DOHH2 (cell line): ENCODE measurements around the gene DGKB.

Experiments
- EZH2phosphoT487 ChIP-seq: fragments of 200-600 bp; sonication (generic); IDR thresholded peaks from 2 replicates; pipeline ENCODE4 v1.6.1; 2017; ENCODE audit warnings: borderline replicate concordance, mild to moderate bottlenecking, antibody characterized with exemption, low read length, moderate library complexity, mixed read lengths
- TF ChIP-seq, protein P1 (sequence below): fragments of 200-600 bp; sonication (generic); IDR thresholded peaks from one replicate; pipeline ENCODE4 v1.5.1; 2014; ENCODE audit warnings: antibody characterized with exemption, mild to moderate bottlenecking, low read depth, low read length; ENCODE audit not compliant: poor library complexity, severe bottlenecking

DNA sequence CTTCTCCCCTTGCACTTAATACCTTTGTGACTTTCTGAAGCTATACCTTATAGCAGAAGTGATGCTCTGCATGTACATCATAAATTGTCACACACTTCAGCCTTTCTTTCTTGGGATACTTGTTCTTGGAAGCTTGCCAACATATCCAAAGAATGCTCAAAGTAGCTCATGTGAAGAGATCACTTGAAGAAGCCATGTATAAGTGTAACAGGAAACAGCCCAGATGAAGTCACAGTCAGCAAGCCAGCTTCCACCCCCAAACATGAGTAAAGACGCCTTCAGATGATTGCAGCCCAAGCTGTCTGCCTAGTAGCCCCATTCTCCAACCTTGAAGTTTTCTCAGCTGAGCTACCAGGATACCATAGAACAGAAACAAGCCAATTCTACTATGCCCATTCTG lies 50.9 kb downstream of the DGKB start:
- TF ChIP-seq, protein P1, sequence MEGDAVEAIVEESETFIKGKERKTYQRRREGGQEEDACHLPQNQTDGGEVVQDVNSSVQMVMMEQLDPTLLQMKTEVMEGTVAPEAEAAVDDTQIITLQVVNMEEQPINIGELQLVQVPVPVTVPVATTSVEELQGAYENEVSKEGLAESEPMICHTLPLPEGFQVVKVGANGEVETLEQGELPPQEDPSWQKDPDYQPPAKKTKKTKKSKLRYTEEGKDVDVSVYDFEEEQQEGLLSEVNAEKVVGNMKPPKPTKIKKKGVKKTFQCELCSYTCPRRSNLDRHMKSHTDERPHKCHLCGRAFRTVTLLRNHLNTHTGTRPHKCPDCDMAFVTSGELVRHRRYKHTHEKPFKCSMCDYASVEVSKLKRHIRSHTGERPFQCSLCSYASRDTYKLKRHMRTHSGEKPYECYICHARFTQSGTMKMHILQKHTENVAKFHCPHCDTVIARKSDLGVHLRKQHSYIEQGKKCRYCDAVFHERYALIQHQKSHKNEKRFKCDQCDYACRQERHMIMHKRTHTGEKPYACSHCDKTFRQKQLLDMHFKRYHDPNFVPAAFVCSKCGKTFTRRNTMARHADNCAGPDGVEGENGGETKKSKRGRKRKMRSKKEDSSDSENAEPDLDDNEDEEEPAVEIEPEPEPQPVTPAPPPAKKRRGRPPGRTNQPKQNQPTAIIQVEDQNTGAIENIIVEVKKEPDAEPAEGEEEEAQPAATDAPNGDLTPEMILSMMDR: no peak
- no peak for TF ChIP-seq EZH2phosphoT487
